Stimulated activated CD4-positive, alpha-beta T cell treated with anti-CD3 and anti-CD28 coated beads, Interleukin-12 subunit alpha, Interleukin-12 subunit beta, amount 100 ng/mL, for 24 hours (primary cell): ENCODE measurements around the gene USP30.
"Not testable (repeated sequence)": the region's sequence is repeated elsewhere in the genome, so short reads cannot be mapped to it uniquely, and the experiment has no call there.

ENCODE experiments used
- DNase-seq, 2 experiments: peaks; one replicate each; pipeline ENCODE4 v3.0.0-alpha.2; 2020; ENCODE audit warnings: low read depth in 2 of 2

USP30 gene

GRCh38 chr12:109053382-109054123, 1.2 kb downstream of the USP30 start:
- peak; percentile 3 to 5 for DNase-seq

- not testable (repeated sequence) for DNase-seq
Measured at GRCh38 chr12:109054124-109054513, 1.7 kb downstream of the USP30 start.

- no peak for DNase-seq
Measured at GRCh38 chr12:109054520-109054919, 2.1 kb downstream of the USP30 start.

- no peak for DNase-seq
Measured at GRCh38 chr12:109056891-109057290, 4.5 kb downstream of the USP30 start.

GRCh38 chr12:109057376-109057775, 5.0 kb downstream of the USP30 start:
- DNase-seq, result no peak

- DNase-seq, result no peak
Measured at GRCh38 chr12:109058773-109059172, 6.4 kb downstream of the USP30 start.

- DNase-seq, result no peak
Measured at GRCh38 chr12:109064143-109064542, 11.8 kb downstream of the USP30 start.

GRCh38 chr12:109065154-109065852, 12.9 kb downstream of the USP30 start:
- DNase-seq, result no peak

- DNase-seq, result no peak
Measured at GRCh38 chr12:109065853-109066193, 13.4 kb downstream of the USP30 start.

- DNase-seq, result no peak
Measured at GRCh38 chr12:109069307-109070271, 17.2 kb downstream of the USP30 start.

- no peak for DNase-seq
Measured at GRCh38 chr12:109074866-109075265, 22.5 kb downstream of the USP30 start.

- no peak for DNase-seq
Measured at GRCh38 chr12:109082751-109083150, 30.4 kb downstream of the USP30 start.

GRCh38 chr12:109084425-109084824, 32.0 kb downstream of the USP30 start:
- DNase-seq, result no peak

GRCh38 chr12:109085590-109085989, 33.2 kb downstream of the USP30 start:
- DNase-seq, result no peak

GRCh38 chr12:109087250-109087649, 34.9 kb downstream of the USP30 start:
- no peak for DNase-seq

- DNase-seq, result no peak
Measured at GRCh38 chr12:109088818-109089217, 36.4 kb downstream of the USP30 start.

- DNase-seq, result no peak
Measured at GRCh38 chr12:109089683-109090082, 37.3 kb downstream of the USP30 start.

- DNase-seq, result no peak
Measured at GRCh38 chr12:109092497-109093021, 40.2 kb downstream of the USP30 start.

GRCh38 chr12:109093022-109093918, 40.9 kb downstream of the USP30 start, which contains the start of gene ALKBH2:
ALKBH2 (minus strand) TSS chr12:109093472; CDS start chr12:109092786, 686 bp downstream.
- peak; percentile 89 to 90 for DNase-seq

GRCh38 chr12:109097140-109097434, 44.7 kb downstream of the USP30 start:
- DNase-seq, result no peak
